ENCODE measurements around the gene ATF7IP2.
A peak's percentile ranks its signal among the peaks of the same experiment; 100 is the strongest.

Gene ATF7IP2

GRCh38 chr16:10511829-10512228 is 126.0 kb downstream of the ATF7IP2 start:
- no peak for DNase-seq (ENCODE audit: low read depth)

DNA sequence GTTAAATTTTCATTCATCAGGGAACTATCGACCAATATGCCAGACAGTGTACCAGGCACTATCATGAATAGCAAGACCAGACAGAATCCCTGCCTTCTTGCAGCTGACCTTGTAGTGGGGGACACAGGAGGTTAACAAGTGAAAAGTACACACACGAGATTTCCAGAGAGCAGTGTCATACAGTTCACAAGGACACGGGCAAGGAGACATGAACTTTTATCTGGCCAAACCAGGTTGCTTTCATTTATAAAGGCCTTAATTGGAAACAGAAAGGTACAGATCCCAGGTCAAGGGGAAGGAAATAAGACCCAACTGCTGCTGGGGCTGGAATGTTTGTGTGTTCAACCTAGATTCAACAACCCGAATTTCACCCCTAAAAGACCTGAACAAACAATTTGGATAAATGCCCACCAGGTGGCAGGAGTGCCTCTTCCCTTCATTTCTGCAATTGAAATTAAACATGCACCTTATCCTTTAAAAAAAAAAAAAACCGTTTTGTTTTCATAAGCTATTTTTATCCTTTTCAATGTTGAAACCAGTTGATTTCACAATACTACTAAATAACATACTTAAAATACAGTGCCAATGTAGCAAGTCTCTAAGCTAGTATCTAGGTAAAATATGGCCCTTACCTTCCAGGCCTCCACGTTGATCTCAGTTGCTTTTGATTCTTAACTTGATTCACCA is 128.7 kb downstream of the ATF7IP2 start:
- DNase-seq (ENCODE audit: low read depth): peak; percentile 6

GRCh38 chr16:10517868-10518267 is 132.0 kb downstream of the ATF7IP2 start:
- no peak for DNase-seq (ENCODE audit: low read depth)

- DNase-seq (ENCODE audit: low read depth): no peak
Measured at GRCh38 chr16:10518479-10519041, 132.7 kb downstream of the ATF7IP2 start.

DNA sequence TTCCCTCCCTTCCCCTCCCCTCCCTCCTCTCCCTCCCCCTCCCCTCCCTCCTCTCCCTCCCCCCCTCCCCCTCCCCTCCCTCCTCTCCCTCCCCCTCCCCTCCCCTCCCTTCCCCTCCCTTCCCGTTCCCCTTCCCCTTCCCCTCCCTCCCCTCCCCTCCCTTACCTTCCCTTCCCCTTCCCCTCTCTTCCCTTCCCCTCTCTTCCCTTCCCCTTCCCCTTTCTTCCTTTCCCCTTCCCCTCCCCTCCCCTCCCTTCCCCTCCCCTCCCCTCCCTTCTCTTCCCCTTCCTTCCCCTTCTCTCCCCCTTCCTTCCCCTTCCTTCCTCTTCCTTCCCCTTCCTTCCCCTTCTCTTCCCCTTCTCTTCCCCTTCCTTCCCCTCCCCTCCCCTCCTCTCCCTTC is 133.4 kb downstream of the ATF7IP2 start:
- DNase-seq (ENCODE audit: low read depth): no peak

DNA sequence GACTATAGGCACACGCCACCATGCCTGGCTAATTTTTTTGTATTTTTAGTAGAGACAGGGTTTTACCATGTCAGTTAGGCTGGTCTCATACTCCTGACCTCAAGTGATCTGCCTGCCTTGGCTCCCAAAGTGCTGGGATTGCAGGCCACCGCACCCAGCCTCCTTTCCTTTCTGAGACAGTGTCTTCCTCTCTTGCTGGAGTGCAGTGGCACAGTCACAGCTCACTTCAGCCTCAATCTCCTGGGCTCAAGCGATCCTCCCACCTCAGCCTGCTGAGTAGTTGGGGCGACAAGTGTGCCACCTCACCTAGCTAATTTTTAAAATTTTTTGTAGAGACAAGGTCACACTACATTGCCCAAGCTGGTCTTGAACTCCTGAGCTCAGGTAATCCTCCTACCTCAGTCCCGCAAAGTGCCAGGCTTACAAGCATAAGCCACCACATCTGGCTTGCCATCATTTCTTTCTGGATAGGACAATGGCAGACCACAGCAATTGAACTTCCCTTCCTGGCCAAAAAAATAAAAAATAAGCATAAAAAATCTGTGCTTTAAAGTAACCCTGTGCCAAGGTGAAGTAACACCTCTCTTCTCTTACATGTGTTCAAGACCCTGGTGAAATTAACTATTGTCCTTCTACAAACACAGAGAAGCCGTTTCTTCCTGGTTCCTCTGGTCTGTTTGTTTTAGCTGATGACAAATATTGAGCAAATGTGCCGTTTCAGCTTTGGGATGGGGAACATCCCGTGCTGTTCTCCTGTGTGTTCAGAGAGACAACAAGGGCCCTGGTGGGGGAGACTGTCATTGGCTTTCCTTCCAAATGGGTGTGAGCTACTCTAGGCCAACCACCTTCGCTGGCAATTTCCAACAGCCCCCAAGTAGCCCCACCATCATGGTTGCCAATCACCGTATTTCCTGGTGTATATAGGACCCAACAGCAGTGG is 134.3 kb downstream of the ATF7IP2 start:
- no peak for DNase-seq (ENCODE audit: low read depth)

DNA sequence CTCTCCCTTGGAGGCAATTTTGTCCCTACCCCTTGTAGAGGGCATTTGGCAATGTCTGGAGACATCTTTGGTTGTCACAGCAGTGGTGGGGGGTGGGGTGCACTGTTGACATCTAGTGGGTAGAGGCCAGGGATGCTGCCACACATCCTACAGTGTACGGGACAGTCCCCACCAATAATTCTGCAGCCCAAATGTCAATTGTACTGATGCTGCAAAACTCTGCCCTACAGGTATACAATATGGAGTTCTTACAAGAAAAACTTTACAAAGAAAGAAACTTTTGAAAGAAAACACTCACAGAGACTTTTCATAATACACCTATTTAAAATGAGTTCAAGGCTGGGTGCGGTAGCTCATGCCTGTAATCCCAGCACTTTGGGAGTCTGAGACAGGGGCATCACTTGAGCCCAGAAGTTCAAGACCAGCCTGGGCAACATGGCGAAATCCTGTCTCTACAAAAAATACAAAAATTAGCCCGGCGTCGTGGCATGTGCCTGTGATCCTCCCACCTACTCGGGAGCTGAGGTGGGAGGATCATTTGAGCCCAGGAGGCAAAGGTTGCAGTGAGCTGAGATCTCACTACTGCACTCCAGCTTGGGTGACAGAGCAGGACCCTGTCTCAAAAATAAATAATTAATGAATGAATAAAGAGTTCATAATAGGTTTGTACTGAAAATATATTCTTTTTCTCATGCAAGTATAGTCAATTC is 135.2 kb downstream of the ATF7IP2 start:
- no peak for DNase-seq (ENCODE audit: low read depth)

- peak; percentile 3 for DNase-seq (ENCODE audit: low read depth)
Measured at GRCh38 chr16:10521681-10522274, 135.9 kb downstream of the ATF7IP2 start.

DNA sequence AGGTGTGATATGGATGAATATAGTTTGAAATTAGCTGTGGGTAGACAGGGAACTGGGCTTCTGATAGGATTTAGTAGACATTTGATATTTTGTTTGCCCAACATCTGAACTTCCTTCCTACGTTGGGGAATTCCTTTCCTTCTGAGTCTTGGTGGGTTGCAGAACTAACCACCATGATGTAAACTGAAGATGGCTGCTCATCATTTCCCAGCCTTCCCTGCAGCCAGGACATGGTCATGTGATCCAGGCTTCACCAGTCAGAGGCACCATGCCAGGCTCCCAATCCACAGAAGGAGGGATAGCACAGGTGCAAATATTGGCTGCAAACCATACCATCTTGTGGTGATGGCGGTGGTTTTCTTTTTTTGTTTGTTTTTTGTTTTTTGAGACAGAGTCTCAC is 137.1 kb downstream of the ATF7IP2 start:
- no peak for DNase-seq (ENCODE audit: low read depth)

DNA sequence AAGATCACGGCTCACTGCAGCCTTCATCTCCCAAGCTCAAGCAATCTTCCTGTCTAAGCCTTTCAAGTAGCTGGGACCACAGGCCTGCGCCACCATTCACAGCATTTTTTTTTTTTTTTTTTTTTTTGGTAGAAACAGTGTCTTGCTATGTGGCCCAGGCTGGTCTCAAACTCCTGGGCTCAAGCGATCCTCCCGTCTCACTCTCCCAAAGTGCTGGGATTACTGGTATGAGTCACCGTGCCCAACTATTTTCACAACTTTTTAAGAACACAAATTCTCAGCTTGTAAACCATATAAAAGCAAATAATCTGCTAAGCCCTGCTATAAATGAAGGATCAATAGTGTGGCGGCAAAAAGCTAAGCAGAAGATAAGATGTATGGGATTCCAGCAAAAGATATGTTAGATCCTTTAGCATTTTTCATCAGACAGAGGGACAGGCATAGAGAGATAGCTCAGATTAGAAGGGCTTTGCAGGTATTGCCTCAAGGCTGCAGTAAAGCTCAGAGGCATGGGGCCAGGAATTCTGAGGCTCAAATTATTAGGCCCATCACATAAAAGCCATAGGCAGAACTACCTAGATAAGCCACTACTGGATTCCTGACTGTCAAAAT is 139.5 kb downstream of the ATF7IP2 start:
- DNase-seq (ENCODE audit: low read depth): no peak

DNA sequence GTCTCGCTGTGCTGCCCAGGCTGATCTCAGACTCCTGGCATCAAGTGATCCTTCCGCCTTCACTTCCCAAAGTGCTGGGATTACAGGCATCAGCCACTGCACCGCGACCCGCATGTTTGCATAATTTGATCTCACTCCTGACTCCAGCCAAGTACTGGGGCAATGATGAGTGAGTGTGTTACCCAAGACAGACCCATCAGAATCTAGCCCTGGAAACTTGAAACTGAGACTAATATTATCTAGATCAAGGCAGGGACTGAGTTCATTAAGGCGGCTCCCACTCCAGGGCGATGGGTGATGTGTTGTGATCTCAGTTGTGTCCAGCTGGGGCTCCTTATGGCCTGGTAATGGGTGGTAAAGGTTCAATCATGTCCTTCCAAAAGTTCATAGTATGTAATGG is 141.1 kb downstream of the ATF7IP2 start:
- DNase-seq (ENCODE audit: low read depth): no peak

DNA sequence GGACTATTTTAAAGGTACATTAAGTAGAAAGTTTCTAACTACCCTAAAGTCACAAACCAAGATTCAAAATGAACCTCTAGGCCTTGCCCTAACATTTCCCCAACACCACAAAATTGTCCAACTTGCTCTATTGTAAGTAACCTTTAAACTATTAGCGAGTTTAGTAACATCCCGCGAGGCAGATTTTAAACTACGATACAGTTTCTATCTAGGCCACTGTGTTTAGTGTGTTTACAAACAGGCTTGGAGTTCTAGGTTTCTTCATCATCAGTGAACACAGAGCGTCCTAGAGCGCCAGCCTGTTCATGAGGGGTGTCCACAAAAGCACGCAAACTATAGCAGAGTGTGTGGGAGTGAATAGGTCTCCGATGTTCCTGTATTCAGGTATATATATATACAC is 142.8 kb downstream of the ATF7IP2 start:
- DNase-seq (ENCODE audit: low read depth): no peak

DNA sequence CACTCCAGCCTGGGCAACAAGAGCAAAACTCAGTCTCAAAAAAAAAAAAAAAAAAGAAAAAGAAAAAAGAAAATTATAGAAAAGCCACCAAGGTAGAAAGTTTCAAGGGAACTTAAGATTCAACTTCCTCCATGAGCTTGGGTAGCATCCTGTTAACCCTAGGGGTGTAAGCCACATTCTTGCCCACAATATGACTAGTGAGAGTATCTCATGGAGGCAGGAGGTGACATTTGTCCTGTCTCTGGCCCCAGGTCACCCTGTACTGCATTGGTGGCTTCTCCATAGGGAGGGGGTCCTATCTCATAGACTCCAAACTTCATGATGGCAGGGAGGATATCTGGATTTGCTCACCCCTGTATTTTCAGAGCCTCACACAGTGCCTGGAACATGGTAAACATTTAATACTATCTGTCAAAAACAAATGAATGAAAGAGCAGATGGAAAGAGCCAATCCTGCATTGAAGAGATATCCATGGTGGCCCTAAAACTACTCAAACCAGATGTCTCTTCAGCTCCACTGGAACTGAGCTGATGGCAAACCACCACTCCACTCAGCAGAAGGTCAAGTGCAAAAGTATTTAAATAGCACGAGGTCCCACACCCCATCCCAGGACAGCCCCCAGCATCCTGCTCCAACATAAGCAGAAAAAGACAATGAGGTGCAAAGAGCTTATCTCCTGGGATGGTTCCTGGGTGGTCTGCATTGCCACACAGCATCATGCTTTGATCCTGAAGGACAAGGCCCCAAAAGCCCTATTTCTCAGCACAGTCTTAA is 144.2 kb downstream of the ATF7IP2 start:
- no peak for DNase-seq (ENCODE audit: low read depth)

- DNase-seq (ENCODE audit: low read depth): no peak
Measured at GRCh38 chr16:10530685-10531084, 144.8 kb downstream of the ATF7IP2 start.

- DNase-seq (ENCODE audit: low read depth): no peak
Measured at GRCh38 chr16:10531582-10531981, 145.7 kb downstream of the ATF7IP2 start.

Measured in stimulated activated CD4-positive, alpha-beta T cell treated with anti-CD3 and anti-CD28 coated beads, Interleukin-2, amount 100 ng/mL, for 4 hours (primary cell).